ENCODE results near the gene RGS18.

GRCh38 chr1:192126030-192126619, 32.1 kb upstream of the RGS18 start:
- TF ChIP-seq CTCF (IDR thresholded peaks at IDR 0.05; ENCODE audit: low read depth, low read length) (no peak), POLR2A (IDR thresholded peaks at IDR 0.05; ENCODE audit: extremely low read depth, insufficient read length) (no peak)
